ENCODE results near the gene IP6K3.

IP6K3 gene

GRCh38 chr6:33777398-33778388 is 31.0 kb upstream of the IP6K3 start:
- no peak for DNase-seq

- no peak for DNase-seq
Observed at GRCh38 chr6:33776764-33777163, 30.1 kb upstream of the IP6K3 start.

DNA sequence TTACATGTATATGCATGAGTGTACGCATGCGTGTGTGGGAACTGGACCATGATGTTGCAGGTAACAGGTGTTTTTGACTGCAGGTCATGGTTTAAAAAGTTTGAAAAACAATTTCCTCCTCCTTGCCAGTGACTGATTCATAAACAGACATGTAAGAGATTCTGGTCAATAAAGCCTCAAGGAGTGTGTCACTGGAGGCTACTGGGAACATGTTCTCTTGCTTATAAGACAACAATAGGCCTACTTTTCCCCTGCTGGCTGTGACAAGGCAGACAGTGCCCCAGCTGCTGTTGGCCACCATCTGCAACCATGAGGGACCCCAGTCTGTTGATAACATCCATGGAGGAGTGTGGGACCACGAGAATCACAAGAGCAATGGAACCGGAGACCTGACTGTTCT is 29.5 kb upstream of the IP6K3 start:
- DNase-seq, result no peak

- no peak for DNase-seq
Observed at GRCh38 chr6:33774774-33775173, 28.1 kb upstream of the IP6K3 start.

GRCh38 chr6:33772902-33773472 is 26.3 kb upstream of the IP6K3 start:
- DNase-seq, result no peak

- no peak for DNase-seq
Observed at GRCh38 chr6:33772082-33772830, 25.6 kb upstream of the IP6K3 start.

DNA sequence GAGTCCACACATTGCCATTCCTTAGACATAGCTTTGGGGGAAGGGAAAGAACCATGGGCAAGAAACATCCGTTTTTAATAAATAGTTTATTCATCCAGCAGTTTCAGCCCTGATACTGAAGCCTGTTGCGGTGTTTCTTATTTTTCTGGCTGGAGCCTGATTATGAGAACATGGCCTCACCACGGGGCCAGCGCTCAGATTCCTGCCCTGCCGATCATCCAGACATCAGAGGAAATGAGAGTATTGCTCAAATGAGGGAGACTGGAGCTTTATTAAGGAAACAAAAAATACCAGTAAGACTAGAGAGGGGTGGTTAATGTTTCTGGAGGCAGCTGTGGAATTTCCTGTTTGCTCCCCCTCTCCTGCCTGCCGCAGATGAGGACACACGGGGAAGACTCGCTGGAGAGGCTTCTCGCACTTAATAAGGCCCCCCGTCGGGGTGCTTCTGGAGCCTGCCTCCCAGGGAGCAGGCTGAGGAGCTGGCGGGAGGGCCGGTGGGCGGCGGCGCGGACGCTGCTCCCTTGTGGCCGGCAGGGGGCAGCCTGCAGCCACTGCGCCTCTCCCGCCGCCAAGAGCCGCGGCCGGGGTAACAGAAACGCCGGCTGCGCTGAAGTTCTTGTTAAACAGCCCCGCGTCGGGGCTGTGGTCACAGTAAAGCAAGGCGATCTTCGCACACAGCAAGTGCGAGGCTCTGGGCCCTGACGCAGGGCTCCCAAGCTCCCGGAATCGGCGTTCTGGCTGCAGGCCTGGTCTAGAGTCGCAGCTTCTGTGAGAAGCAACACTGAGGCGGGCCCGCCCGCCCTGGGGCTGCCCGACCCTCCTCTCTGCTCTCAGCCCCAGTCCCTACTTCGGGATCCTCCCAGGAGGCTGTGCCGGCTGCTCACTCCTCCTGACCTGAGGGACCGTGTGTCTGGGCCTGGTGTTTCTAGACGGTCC is 24.7 kb upstream of the IP6K3 start:
- peak; percentile 43 to 64 for DNase-seq

DNA sequence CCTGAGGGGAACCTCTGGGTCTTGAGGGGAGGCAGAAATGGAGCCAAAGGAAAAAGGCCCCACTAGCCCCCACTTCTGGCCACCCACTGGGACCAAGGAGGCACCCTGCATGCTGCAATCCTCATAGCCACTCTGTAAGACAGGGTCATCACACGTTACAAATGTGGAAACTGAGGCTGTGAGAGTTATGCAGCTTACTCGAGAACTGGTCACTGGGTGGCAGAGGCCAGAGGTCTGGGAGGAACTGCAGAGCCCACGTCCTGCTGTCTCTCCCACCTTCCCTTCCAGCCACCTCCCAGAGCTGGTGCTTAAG is 24.1 kb upstream of the IP6K3 start:
- no peak for DNase-seq

- DNase-seq, result no peak
Observed at GRCh38 chr6:33770124-33770832, 23.6 kb upstream of the IP6K3 start.

DNA sequence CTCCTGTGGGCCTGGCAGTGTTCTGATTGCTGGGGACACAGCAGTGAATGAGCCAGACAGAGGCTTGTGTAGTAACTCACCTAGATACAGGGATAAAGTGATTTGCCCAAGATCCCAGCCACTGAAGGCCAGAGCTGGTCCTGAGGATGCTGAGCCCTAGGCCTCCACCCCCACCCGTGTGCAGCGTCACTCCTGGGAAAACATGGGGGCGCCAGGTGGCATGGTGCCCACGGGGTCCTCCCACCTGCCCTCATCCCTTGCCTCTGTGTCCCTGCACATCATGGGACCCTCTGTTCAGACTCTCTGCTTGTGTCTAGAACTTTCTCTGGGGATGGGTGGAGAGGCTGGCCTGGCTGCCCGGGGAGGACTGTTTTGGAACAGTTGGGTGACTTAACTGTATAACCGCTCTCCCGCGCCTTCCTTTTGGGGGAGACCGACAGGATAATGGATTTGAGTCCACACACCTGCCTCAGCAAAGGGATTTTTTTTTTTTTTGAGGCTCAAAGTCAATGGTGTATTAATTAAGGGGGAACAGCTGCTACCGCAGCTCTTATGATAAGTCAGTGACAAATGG is 22.6 kb upstream of the IP6K3 start:
- no peak for DNase-seq

DNA sequence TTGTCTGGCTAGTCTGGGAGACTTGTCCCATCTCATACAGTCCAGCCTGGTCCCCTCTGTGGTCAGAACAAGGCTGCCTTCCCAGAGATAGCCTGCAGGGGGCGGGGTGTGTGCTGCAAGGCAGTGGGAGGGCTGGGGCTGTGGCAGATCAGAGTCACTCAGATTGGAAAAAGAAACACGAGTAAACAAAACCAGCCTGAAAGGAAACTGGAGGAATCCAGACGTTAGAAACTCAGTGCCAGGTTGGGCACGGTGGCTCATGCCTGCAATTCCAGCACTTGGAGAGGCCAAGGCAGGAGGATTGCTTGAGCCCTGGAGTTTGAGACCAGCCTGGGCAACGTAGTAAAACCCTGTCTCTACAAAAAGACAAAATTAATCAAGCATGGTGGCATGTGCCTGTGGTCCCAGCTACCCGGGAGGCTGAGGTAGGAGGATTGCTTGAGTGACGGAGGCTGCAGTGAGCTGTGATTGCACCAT is 22.0 kb upstream of the IP6K3 start:
- DNase-seq, result peak; percentile 68 to 80

DNA sequence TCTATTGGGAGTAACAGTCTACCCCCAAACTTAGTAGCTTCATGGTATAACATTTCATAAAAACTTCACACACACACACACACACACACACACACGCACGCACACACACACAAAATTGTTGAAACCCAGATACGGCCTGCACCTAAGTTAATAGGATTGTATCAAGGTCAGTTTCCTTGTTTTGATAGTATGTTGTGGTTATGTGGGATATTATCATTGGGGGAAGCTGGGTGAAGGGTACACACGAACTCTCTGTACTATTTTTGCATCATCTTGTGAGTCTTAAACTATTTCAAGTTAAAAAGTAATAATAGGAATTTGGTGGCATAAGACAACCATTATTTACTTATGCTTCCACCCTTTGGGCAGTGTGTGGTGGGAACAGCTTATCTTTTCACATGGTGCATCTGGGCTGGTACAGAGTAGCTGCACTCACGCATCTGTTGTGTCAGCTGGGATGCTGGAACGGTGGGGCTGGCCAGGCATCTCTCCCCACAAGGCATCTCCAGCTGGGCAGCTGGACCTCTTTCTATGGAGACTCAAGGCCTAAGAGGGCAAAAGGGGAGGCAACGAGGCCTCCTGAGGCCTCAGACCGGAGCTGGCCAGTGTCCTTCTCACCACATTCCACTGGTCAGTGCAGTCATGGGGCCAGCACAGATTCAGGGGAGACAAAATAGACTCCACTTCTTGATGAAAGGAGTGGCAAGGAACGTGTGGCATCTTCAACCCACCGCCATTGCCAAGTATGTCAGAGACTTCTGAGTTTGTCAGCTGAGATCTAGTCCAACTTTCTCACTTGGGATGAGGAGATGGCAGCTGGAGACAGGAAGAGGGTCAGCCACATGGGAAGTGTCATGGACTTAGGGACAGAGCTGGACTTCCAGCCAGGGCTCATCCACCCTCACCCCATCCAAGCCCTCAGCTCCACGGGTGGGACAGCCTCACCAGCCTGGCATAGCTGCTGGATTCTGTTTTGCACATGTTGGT is 20.5 kb upstream of the IP6K3 start:
- no peak for DNase-seq

DNA sequence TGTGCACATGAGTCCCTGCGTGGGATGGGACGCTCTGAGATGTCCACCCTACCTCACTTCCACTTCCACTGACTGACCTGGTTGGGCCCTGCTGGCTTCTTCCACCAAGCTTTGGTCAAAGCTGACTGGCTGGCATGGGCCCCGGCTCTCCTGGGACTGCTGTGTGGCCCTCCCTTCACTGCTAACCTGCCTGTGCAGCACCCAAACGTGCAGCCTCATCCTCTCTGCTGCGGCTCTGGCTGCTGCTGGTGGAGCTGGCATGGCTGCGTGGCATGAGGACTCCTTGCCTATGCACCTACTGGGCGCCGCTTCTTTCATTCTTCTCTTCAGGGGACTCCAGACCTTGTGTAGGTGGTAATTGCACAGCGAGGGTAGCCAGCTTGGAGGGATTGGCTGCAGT is 18.7 kb upstream of the IP6K3 start:
- no peak for DNase-seq

DNA sequence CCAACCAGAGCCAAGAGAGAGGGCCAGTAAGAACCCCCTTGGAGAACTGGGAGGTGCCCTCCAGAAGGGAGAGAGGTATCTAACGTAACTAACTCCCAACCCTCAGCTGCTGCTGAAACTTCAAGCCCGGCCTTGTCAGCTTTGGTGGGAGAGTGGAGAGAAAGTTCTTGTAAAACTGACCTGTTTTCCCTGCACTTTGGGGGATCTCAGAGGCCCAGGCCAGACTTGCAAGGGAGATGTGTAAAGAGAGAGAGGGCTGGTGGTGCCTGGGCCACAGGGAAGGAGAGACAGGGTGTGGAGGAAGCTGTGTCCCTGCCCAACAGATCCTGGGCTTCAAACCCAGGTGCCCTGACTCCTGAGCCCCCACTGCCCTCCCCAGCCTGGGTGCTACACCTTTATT is 17.3 kb upstream of the IP6K3 start:
- DNase-seq, result no peak

DNA sequence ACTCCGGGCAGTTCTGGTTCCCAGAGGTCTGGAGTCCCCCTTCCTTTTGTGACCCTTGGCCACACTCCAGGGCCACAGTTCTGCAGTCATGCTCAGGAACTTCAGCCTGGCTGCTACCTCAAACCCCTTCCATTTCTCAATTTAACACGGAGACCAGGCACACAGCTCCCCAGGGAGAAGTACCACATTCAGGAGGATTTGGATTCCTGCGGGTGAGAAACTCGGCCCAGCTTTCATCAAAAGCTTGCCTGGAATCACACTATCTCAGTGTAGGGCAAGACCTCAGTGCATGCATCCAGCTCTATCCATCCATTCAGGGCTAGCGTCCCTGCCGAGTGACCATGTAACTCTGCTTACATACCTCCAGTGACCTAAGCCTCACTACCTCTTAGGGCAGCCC is 16.8 kb upstream of the IP6K3 start:
- no peak for DNase-seq

- no peak for DNase-seq
Observed at GRCh38 chr6:33762713-33763112, 16.0 kb upstream of the IP6K3 start.

GRCh38 chr6:33761922-33762629 is 15.4 kb upstream of the IP6K3 start:
- peak; percentile 39 to 49 for DNase-seq

- no peak for DNase-seq
Observed at GRCh38 chr6:33761581-33761921, 14.8 kb upstream of the IP6K3 start.

- no peak for DNase-seq
Observed at GRCh38 chr6:33759887-33760629, 13.4 kb upstream of the IP6K3 start.
